NCI-H524 treated with DMSO at 0.1 percent for 48 hours (cell line): Measurements from ENCODE around the gene IL2RA.

Experiments used
- DNase-seq: peaks from one replicate; lab custom pipeline; 2025; lab: John Stamatoyannopoulos, UW

Gene IL2RA

GRCh38 chr10:6038071-6038631 lies 24.0 kb downstream of the IL2RA start:
- no peak for DNase-seq

GRCh38 chr10:6037422-6037821 lies 24.7 kb downstream of the IL2RA start:
- no peak for DNase-seq

DNA sequence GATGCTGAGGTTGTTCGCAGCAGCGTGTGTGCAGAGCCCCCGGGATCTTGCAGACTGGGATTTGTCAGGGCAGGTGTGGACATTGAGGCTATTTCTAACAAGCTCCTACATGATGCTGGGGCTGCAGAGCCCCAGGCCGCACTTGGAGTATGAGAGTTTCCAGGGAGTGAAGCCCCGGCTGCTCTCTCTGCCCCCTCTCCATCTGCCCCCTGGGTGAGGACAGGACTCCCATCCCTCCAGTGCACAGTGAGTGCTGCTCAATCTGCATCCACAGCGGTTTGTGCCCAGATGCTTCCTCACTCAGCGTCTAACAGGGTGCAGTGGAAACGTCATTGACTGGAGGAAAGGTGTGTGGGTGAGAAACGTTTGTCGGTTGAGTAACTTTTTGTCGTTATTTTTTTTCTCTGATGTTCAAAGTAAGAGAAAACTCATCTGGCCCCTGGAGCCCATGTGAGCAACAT lies 25.3 kb downstream of the IL2RA start:
- no peak for DNase-seq

GRCh38 chr10:6035931-6036575 lies 26.1 kb downstream of the IL2RA start:
- no peak for DNase-seq

DNA sequence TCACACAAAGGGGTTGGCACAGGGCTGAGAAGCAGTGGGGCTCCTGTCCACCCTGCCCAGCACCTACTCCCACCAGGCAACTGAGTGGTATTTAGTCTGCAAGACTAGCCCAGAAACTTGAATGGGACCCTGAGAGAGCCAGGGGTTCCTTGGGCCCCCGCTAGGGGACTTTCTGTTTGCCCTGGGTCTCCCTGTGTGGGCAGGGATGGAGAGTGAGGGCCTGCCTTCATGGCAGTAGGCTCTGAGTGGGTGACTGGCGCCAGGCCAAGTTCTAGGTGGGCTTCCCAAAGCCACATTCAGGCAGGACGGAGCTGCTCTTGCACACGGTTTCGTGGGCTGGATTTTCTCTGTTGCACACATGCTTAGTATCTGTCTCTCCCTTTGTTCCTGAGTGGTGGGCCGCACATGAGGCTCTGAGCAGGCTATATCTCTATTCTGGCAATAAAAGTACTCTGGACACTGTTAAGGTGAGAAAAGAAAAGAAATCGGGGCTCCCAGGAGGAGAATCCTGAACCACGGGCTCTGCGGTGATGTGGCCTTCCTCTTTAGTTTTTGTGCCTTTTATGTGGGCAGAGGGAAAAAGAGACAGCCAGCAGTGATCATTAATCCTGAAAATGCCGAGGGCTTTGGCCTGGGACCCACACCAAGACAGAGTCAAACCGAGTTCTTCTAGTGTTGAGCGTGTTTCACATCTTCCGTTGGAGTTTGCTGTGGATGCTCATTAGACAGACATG lies 26.9 kb downstream of the IL2RA start:
- DNase-seq: no peak

DNA sequence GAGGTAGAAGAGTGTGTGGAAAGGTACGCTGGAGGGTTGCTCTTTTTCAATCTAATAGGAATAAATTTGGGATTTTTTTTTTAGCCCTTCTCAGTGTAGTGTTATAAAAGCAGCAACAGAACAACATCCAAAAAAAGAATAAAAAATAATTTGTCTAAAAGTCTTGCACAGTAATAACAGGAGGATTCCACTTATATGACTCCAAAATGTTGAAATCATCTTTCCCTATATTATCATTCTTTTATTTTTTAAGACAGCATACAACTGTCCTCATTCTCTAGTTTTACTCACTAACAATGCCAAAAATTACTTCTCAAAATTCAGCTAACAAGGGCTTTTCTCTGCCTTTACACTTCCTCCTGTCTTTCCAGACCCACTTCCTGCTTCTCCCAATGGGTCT lies 27.8 kb downstream of the IL2RA start:
- no peak for DNase-seq

GRCh38 chr10:6033954-6034353 lies 28.2 kb downstream of the IL2RA start:
- DNase-seq: no peak

GRCh38 chr10:6030940-6031339 lies 31.2 kb downstream of the IL2RA start:
- DNase-seq: no peak

GRCh38 chr10:6030217-6030616 lies 31.9 kb downstream of the IL2RA start:
- no peak for DNase-seq

DNA sequence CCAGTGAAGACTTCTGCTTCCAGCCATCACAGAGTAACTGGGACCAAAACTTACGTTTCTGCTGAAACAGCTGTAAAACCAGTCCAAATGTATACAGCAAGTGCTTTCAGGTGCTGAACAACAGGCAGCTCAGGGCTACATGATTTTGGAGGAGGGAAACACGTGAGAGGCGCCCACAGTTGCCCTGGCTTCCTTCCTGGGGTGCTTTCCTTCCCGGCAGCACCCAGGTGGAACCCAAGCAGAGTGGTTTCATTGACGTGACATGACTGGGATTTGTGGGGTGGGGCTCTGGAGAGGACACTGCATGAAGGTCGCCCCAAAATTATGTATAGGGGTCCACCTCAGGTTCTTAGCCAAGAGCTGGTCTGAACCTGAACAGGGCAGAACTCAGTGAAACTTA lies 34.2 kb downstream of the IL2RA start:
- no peak for DNase-seq

DNA sequence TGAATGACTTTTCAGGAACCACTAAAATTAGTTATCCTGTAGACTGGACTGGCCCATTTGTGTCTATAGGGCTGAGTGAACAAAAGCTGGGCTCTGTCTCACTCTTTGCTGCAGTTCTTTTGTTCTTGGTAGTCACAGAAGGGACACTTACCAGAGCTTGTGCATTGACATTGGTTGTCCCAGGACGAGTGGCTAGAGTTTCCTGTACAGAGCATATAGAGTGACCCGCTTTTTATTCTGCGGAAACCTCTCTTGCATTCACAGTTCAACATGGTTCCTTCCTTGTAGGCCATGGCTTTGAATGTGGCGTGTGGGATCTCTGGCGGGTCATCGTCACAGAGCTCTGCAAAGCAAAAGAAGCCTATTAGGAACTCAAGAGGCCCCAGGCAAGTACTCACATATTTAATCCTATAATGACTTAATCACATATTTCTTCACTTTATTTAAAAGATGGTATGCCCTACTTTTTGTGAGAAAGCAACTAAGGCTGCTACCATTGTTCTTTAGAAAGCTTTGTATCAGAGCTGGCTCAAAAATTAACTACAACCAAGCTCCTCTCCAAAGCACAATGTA lies 36.4 kb downstream of the IL2RA start:
- no peak for DNase-seq

DNA sequence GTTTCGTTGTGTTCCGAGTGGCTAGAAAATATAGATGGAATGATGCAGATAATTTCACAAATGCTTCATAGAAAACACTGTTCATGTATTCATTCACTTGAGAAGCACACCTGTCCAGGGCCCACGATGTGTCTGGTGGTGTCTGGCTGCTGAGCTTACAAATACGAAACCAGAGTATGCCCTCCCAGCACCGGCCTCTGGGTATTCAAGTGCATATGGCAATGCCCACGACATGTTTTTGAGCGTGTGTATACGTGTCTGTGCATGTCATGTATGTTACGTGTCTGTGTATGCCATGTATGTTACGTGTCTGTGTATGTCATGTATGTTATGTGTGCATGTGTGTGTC lies 37.9 kb downstream of the IL2RA start:
- no peak for DNase-seq

DNA sequence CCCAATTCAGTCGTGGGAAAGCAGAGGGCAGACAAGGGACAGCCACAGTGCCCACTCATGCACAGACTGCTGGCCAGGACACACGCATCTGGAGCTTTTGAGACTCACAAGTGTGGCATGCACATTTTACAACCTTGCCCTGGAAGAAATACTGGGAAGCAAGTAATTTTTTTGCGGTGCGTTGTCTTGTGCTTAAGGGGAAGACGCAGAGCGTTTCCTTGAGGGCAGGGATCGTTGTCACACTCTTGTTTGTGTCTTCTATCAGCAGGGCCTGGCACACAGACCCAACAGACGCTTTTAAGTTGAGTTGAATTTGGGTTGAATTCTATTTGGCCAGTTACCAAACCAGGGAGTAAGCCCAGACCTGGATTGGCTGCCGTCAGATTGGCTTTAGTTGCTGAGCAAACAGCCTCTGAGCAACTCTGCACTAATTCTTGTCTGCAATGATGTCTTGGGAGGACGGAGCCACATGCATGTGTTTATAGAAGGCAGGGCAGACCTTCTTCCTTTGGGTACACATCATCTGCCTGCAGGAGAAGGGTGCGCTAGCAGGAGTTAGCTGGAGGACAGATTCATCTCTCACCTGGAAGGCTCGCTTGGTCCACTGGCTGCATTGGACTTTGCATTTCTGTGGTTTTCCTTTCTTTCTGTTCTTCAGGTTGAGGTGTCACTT lies 38.4 kb downstream of the IL2RA start:
- no peak for DNase-seq

DNA sequence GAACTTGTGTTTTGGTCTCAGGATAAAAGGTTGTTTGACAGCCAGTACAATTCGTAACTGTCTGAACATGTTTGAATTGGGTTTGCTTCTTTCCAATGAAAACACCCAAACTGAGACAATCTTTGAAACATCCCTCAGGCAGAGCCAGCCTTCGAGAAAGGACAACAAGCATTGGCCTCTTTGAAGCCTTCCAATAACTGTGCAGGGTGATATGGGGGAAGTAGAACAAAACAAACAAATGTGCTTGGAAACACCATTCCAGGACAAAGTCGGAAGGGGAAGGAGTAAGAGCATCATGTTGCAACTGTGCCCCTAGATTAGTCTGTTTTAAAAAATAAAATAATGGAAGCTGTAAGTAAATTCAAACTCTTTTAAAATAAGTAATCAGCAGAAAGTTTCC lies 39.5 kb downstream of the IL2RA start:
- no peak for DNase-seq

GRCh38 chr10:6020826-6021225 lies 41.3 kb downstream of the IL2RA start:
- DNase-seq: no peak

DNA sequence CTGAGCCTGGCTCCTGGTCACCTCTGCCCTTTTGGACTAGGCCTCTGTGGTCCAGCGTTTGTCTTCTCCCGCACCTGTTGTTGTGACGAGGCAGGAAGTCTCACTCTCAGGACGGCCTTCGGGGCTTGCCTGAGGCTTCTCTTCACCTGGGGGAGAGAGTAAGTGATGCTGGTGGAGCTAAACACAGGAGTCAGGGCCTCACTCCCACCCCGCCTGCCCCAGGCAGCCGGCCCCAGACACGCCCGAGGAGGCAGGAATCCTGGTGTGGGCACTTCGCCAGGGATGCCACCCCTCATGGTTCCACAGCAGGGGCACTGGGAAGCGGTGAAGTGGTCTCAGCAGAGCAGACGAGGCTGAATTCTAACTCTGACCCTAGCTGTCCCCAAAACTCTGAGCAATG lies 42.4 kb downstream of the IL2RA start:
- no peak for DNase-seq

GRCh38 chr10:6019010-6019782 lies 43.0 kb downstream of the IL2RA start:
- DNase-seq: no peak

DNA sequence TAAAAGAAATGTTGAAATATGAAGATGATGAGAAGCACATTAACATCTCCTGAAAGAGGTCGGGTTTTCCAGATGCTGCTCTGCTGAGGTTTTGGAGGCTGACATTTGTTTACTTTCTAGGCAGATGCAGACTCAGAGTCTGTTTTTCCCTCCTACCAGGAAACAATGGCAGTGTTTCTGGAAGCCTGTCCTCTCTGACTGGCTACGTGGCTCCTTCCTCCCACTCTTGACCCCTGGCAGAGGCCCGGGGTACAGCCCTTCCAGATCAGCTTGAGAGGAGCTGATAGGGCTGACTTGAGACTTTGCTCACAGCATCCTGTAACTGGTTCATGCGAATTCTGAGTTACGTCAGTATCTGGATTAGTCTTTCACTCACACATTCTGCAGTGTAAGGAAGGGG lies 43.7 kb downstream of the IL2RA start:
- no peak for DNase-seq

DNA sequence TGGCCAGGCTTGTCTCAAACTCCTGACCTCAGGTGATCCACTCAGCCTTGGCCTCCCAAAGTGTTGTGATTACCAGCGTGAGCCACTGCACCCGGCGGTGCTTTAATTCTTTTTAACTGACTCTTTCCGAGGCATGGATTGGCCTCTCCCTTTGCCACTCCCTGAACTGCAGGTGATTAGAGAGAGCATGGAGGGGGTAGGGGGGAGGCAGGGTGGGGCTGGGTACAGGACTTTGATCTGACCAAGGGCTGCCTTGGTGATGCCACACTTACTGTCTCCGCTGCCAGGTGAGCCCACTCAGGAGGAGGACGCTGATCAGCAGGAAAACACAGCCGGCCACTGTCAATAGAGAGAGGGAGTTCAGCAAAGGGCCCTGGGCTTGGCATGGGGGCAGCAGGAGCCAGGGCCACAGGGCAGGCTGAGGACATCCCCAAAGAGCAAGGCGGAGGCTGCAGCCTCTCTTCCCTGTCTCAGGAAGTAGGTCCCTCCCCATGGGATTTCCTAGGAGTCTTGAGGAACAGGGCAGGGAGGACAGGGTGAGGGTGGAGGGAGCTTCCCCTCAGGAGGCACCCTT lies 44.3 kb downstream of the IL2RA start:
- DNase-seq: no peak

- no peak for DNase-seq
Measured at GRCh38 chr10:6014241-6014761, 47.9 kb downstream of the IL2RA start.
